Astrocyte of the cerebellum (primary cell): ENCODE measurements around the gene ACO1.
"Not testable (repeated sequence)": the region's sequence is repeated elsewhere in the genome, so short reads cannot be mapped to it uniquely, and the experiment has no call there.

Source experiments
- DNase-seq: peaks from one replicate; pipeline ENCODE4 v3.0.0-alpha.2; 2011; ENCODE audit warnings: low read depth
- H3K4me3 ChIP-seq: 2 replicates; pipeline ENCODE4 v1.5.1; 2011; ENCODE audit warnings: mild to moderate bottlenecking, low read depth, low read length, moderate library complexity
- CTCF ChIP-seq: IDR thresholded peaks from 2 replicates; pipeline ENCODE4 v1.5.1; 2012; ENCODE audit warnings: low read length, low read depth, moderate library complexity, mild to moderate bottlenecking; ENCODE audit errors: missing control alignments
- in situ Hi-C: cut with HindIII; loops from 2 replicates; pipeline ENCODE4 v1.10.0; 2017; ENCODE audit warnings: low sequenced_read_pairs

The ACO1 gene

GRCh38 chr9:32347571-32347970 is 36.9 kb upstream of the ACO1 start:
- DNase-seq = no peak
- in situ Hi-C loops = no loop called here
- no peak overlapping the region for H3K4me3 ChIP-seq
- no peak for TF ChIP-seq CTCF

GRCh38 chr9:32348106-32348695 is 36.2 kb upstream of the ACO1 start:
- peak; percentile 33 for DNase-seq
- in situ Hi-C loops = no loop called here
- no peak for TF ChIP-seq CTCF
- H3K4me3 ChIP-seq = no peak overlapping the region

- no peak for DNase-seq
- no peak for TF ChIP-seq CTCF
- in situ Hi-C loops = no loop called here
These were observed 35.4 kb upstream of the ACO1 start for GRCh38 chr9:32349013-32349412.

GRCh38 chr9:32350682-32351081 is 33.8 kb upstream of the ACO1 start:
- in situ Hi-C loops = no loop called here
- DNase-seq = peak; percentile 19
- TF ChIP-seq CTCF = peak; percentile 10
- H3K4me3 ChIP-seq = no peak overlapping the region

More at GRCh38 chr9:32349013-32349412, 35.4 kb upstream of the ACO1 start:
- H3K4me3 ChIP-seq = no peak overlapping the region

- in situ Hi-C loops = no loop called here
- H3K4me3 ChIP-seq = no peak overlapping the region
- DNase-seq = no peak
- TF ChIP-seq CTCF = peak; percentile 21
These were observed 32.6 kb upstream of the ACO1 start for GRCh38 chr9:32351845-32352244.

- DNase-seq, in situ Hi-C loops, H3K4me3 ChIP-seq: not testable (repeated sequence)
These were observed 31.0 kb upstream of the ACO1 start for GRCh38 chr9:32353476-32353875.

GRCh38 chr9:32359452-32359851 is 25.0 kb upstream of the ACO1 start:
- no peak overlapping the region for H3K4me3 ChIP-seq
- no peak for DNase-seq
- TF ChIP-seq CTCF = no peak
- in situ Hi-C loops = no loop called here
